Neuron (in vitro differentiated cells): ENCODE results near the gene SRSF2.
A peak's percentile ranks its signal among the peaks of the same experiment; 100 is the strongest.

Source experiments
- H2AFZ ChIP-seq: one replicate; pipeline ENCODE4 v1.6.1; 2013; ENCODE audit warnings: low read depth, mild to moderate bottlenecking, inconsistent platforms, low read length, moderate library complexity
- H3K27me3 ChIP-seq: one replicate; pipeline ENCODE4 v1.6.1; 2013; ENCODE audit warnings: low read length; ENCODE audit not compliant: insufficient read depth
- H3K36me3 ChIP-seq: one replicate; pipeline ENCODE4 v1.6.1; 2013; ENCODE audit warnings: low read length; ENCODE audit not compliant: insufficient read depth
- H3K4me1 ChIP-seq: one replicate; pipeline ENCODE4 v1.6.1; 2013; ENCODE audit warnings: low read length; ENCODE audit not compliant: insufficient read depth
- H3K4me3 ChIP-seq: 2 replicates; pipeline ENCODE4 v1.5.1; 2013; ENCODE audit warnings: mild to moderate bottlenecking, low read length, moderate library complexity
- H3K9me3 ChIP-seq: one replicate; pipeline ENCODE4 v1.6.1; 2013; ENCODE audit warnings: low read length

Gene SRSF2, protein sequence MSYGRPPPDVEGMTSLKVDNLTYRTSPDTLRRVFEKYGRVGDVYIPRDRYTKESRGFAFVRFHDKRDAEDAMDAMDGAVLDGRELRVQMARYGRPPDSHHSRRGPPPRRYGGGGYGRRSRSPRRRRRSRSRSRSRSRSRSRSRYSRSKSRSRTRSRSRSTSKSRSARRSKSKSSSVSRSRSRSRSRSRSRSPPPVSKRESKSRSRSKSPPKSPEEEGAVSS

DNA sequence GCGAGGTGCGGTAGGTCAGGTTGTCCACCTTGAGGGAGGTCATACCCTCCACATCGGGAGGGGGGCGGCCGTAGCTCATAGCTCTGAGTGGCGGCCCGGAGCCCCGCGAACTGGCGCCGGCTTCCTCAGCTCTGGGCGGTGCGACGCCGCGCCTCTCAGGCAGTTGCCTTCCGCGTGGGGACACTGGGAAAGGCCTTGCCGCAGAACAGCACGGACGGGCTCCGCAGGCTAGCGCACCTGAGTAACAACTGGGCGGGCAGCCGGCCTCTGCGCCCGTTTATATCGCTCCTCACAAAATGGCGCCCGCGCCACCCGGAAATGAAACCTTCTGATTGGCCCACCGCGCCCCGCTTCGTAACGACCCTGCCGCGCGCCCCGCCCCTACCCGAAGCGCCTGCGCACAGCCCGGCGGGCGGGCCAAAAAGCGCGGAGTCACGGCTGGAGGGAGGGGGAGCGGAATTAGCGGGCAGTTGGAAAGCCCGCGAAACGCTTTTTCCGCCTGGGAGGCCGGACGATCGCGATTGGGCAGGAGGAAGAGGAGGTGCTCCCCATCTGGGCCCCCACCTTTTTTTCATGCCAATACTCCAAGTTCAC is at the start of gene SRSF2:
Gene SRSF2, minus strand, starts transcription at position 250 of the 594 bp plus-strand sequence. Its CDS starts 171 bp downstream, at position 79.
- H3K27me3 ChIP-seq = no peaks in the 10 kb centered on the region
- peak within 1 kb of the TSS; percentile 79 for H2AFZ ChIP-seq
- peaks cover 39% of the 10 kb centered on the region for H3K4me1 ChIP-seq
- H3K36me3 ChIP-seq = peaks cover 43% of the 10 kb centered on the region
- H3K9me3 ChIP-seq = no peaks in the 10 kb centered on the region
- H3K4me3 ChIP-seq = peak within 1 kb of the TSS; percentile 69

DNA sequence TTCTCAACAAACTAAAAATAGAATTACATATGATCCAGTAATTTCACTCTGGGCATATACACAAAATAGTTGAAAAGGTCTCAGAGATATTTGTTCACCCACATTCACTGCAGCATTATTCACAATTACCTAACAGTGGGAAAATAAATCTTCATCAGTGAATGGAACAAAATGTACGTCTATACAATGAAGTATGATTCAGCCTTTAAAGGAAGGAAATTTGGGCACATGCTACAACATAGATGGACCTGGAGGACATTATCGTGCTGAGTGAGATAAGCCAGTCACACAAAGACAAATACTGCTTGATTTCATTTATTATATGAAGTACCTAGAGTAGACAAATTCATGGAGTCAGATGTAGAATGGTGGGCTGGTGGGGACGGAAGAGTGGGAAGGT is 47.8 kb upstream of the SRSF2 start:
- Histone ChIP-seq H3K9me3 (no peaks in the 10 kb centered on the region), H3K4me1 (no peaks in the 10 kb centered on the region), H3K27me3 (no peaks in the 10 kb centered on the region), H3K36me3 (peaks cover 3% of the 10 kb centered on the region), H3K4me3 (no peak overlapping the region), H2AFZ (no peak overlapping the region)

DNA sequence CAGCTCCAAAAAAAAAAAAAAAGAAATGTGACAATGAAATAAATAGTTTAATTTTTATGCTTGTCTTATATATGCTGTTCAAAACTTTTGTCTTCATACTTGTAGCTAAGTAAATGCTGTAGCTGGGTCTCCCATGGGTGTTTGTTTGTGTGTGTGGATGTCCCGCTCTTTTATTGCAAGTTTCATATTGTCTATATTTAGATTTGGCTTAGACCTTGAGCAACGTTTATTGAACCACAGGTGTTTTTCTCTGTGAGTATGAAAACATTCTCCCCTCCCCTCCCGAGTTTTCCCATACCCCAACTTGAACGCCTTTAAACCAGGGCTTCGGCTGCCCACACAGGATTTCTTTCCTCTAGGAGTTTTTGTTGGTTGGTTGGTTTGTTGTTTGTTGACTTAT is 46.0 kb upstream of the SRSF2 start:
- Histone ChIP-seq H3K9me3 (no peaks in the 10 kb centered on the region), H2AFZ (no peak overlapping the region), H3K4me1 (no peaks in the 10 kb centered on the region), H3K36me3 (peaks cover 5% of the 10 kb centered on the region), H3K4me3 (no peak overlapping the region), H3K27me3 (no peaks in the 10 kb centered on the region)

DNA sequence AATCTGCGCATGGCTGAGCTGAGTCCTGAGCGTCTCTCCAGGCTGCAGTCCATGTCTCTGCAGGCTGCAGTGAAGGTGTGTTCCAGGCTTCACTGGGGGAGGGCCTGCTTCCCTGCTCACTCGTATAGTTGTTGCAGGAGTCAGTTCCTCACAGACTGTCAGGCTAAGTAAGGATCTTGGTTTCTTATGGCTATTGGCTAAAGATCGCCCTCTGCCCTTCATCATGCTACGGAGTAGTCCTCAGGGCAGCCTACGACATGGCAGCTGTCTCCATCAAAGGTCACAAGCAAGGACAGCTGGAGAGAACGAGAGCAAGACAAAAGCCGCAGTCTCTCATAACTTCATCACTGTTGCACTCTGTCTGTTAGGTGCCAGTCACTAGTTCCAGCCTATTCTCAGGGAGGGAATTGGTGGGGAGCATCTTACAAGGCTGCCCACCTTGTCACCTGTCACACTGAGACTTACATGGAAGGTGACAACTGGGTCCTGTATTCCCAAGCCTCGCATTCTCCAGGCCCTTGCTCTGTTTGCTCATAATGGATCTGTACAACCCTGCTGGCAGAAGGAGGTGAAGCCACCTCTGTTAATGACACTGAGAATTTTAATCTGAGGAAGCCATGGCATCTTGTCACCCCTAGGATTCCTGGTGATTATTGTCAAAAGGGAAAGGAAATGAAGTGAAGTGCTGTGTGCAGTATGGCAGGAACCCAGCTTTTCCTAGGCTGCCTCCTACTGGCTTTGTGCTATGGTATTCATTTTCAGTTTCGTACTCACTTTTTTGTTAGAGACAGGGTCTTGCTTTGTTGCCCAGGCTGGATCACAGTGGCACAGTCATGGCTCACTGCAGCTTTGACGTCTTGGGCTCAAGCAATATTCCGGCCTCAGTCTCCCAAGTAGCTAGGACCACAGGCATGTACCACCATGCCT is 44.2 kb upstream of the SRSF2 start:
- Histone ChIP-seq H3K36me3 (peaks cover 14% of the 10 kb centered on the region), H2AFZ (no peak overlapping the region), H3K4me3 (no peak overlapping the region), H3K27me3 (no peaks in the 10 kb centered on the region), H3K9me3 (no peaks in the 10 kb centered on the region), H3K4me1 (no peaks in the 10 kb centered on the region)

DNA sequence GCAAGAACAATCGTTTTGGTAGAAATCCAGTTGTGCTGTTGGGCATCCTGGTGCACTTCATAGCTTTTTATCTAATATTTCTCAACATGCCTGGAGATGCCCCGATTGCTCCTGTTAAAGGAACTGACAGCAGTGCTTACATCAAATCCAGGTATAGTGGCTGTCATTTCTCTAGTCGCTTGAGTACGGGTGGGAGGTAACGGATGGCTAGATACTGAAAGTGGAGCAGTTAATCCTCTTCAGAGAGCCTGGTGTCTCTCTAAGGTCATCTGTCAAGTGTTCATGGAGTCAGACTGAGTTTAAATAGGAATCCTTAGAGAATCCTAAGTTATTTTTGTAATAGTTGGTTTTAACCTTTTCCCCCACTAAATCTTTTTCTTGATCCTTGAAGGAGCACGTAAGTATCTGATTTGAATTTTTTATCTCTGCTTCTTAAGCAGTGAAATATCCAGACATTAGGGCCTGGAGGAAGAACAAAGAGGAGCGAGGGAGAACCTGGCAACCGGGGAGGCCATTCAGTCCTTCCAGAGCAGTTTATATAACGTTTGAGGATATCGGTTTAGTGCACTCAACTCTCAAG is 38.0 kb upstream of the SRSF2 start:
- Histone ChIP-seq H3K36me3 (peaks cover 23% of the 10 kb centered on the region), H3K4me1 (no peaks in the 10 kb centered on the region), H3K4me3 (no peak overlapping the region), H2AFZ (no peak overlapping the region), H3K9me3 (no peaks in the 10 kb centered on the region), H3K27me3 (no peaks in the 10 kb centered on the region)

DNA sequence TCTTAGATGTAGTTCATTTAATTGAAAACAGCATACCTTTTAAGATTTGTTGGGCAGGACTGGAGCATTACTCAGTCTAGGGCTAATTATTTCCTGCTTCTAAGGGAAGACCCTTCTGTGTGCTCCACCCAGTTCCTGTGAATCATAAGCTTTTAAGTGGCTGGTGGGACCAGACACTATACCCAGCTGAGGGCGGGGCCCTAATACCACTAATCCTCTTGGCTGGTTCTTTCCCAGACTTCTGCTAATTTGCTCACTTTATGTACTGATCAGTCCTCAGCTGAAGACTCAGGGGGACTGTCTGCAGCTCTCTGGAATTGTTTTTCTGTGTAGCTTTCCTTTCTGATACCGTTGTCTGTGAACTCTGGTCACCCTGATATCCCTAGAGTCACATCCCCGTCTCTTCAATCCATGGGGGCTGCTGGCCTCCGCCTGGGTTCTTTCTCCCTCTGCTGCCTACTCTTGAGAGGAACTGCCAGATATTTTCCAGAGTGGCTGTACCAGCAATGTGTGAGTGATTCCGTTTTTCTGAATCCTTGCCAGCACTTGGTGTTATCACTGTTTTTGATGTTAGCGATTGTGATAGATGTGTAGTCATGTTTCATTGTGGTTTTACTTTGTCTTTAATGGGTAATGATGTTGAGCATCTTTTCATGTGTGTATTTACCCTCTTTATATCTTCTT is 35.9 kb upstream of the SRSF2 start:
- Histone ChIP-seq H3K4me1 (no peaks in the 10 kb centered on the region), H3K9me3 (peaks cover 3% of the 10 kb centered on the region), H3K27me3 (no peaks in the 10 kb centered on the region), H2AFZ (no peak overlapping the region), H3K36me3 (peaks cover 23% of the 10 kb centered on the region), H3K4me3 (no peak overlapping the region)

DNA sequence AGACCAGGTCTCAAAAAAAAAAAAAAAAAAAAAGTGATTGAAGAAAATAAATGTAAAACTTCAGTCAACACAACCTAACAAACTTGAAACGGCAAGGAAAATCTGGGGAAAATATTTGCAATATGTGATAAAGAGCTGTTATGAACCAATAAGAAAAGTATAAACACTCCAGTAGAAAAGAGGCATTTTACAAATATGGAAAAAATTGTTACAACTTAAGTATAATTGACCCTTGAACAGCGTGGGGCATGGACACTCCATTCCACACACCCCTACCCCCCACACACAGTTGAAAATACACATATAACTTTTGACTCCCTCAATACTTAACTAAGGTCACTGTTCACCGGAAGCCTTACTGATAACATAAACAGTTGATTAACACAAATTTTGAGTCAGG is 21.4 kb upstream of the SRSF2 start:
- peaks cover 4% of the 10 kb centered on the region for H3K4me1 ChIP-seq
- H2AFZ ChIP-seq = no peak overlapping the region
- H3K9me3 ChIP-seq = peaks cover 5% of the 10 kb centered on the region
- no peak overlapping the region for H3K4me3 ChIP-seq
- H3K36me3 ChIP-seq = peaks cover 7% of the 10 kb centered on the region
- H3K27me3 ChIP-seq = no peaks in the 10 kb centered on the region

DNA sequence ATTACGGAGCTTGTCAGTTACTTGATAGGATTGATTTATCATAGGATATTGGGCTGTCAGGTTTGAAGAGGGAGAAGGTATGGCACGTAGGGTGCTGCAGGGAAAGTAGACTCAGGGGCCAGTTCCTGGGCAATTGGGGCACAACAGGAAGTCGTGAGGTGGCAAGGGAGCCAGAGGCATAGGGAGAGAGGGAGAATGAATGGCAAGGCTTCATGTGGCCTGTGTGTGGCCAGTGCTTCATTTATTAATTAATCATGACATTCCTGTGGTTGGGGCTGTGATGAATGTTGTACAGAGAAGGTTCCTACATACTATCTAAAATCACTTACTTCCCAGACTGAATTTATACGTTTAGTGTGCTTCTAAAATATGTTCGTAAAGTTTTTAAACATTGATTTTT is 20.1 kb upstream of the SRSF2 start:
- H3K4me1 ChIP-seq = peaks cover 4% of the 10 kb centered on the region
- no peak overlapping the region for H3K4me3 ChIP-seq
- H3K36me3 ChIP-seq = peaks cover 7% of the 10 kb centered on the region
- H2AFZ ChIP-seq = no peak overlapping the region
- H3K9me3 ChIP-seq = peaks cover 5% of the 10 kb centered on the region
- no peaks in the 10 kb centered on the region for H3K27me3 ChIP-seq

DNA sequence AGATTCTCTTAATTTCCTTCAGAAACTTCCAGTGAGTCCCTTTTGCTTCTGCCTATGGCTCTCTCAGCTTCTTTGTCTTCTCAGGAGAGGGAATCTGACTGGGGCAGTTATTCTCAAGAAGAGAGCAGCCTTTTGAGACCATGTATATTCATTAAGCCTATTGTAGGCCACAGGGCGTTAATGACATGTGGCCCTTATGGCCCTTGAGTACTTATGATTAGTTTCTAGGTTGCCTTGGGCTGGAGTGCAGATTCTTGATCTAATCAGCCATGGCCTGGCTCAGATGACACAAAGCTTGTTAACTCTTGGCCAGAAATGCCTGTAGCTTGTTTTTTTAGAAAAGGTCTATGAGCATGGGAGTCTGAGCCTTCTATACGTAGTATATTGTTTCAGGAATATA is 18.2 kb upstream of the SRSF2 start:
- H3K9me3 ChIP-seq = peaks cover 2% of the 10 kb centered on the region
- peaks cover 7% of the 10 kb centered on the region for H3K36me3 ChIP-seq
- no peaks in the 10 kb centered on the region for H3K27me3 ChIP-seq
- no peak overlapping the region for H3K4me3 ChIP-seq
- H3K4me1 ChIP-seq = peaks cover 4% of the 10 kb centered on the region
- no peak overlapping the region for H2AFZ ChIP-seq

DNA sequence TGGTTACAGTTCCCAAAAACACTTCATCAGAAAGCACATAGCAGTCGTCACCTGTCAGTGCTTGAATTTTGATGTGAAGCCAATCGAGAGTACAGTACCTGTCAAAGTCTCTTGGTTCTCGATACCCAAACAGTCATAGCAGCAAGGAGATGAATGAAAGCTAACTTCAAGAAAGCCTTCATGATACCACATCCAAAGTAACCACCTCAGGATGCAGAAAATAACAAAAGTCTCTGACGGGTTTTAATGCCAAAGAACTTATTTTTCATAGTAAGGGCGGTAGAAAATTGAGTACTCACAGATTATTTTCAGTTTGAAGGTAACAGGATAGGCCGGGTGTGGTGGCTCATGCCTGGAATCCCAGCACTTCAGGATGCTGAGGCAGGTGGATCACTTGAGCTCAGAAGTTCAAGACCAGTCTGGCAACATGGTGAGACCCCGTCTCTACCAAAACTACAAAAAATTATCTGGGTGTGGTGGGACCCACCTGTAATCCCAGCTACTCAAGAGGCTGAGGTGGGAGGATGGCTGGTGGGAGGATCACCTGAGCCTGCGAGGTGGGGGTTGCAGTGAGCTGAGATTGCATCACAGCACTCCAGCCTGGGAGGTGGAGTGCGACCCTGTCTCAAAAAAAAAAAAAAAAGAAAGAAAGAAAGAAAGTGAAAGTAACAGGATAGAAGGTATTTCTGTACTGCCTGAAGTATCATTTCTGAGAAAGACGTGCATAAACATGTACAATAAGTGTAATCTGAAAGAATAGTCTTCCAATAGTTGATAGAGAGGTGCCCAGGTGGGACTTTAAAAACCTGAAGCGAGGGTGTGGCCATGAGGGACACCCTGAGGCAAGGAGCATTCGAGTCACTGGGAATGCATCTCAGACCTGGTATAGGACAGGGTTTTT is 16.2 kb upstream of the SRSF2 start:
- no peak overlapping the region for H2AFZ ChIP-seq
- no peak overlapping the region for H3K4me3 ChIP-seq
- H3K4me1 ChIP-seq = peaks cover 4% of the 10 kb centered on the region
- H3K36me3 ChIP-seq = peaks cover 7% of the 10 kb centered on the region
- H3K27me3 ChIP-seq = no peaks in the 10 kb centered on the region
- H3K9me3 ChIP-seq = peaks cover 2% of the 10 kb centered on the region

DNA sequence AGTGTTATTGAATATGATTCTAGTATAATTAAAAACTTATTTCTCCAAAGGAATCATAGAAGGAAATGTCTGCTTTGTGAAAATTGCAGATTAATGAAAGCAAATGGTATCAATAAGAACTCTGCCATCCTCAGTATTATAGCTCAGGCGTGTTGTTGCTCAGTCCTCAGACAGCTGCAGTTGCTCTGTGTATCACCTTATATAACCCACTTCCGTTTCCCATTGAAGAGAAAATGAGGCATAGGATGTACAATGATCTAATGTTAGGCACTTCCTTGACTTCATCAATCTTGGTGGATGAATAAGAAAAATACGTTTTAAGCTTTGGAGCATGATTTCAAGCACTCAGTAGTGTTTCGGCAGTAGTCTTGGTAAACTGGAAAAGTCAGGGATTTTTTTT is 14.9 kb upstream of the SRSF2 start:
- Histone ChIP-seq H3K4me3 (no peak overlapping the region), H3K9me3 (no peaks in the 10 kb centered on the region), H3K36me3 (peaks cover 4% of the 10 kb centered on the region), H3K27me3 (no peaks in the 10 kb centered on the region), H3K4me1 (peaks cover 4% of the 10 kb centered on the region), H2AFZ (no peak overlapping the region)

DNA sequence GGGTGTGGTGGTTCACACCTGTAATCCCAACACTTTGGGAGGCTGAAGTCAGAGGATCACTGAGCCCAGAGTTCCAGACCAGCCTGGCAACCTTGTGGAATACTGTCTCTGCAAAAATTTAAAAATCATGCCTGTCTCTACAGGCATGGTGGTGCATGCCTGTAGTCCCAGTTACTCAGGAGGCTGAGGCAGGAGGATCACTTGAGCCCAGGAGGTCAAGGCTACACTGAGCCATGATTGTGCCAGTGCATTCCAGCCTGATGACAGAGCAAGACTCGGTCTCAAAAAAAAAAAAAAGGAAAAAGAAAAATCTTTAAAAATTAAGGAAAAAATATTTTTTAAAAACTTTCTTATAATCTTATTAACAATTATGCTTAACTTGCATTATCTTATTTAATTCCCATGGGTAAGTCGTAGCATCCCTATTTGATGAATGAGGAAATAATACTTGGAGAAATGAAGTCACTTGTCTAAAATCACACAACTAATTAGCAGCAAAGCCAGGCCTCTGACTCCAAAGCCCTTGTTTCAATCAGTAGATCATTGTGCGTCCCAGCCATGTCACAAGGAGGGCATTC is 14.4 kb upstream of the SRSF2 start:
- Histone ChIP-seq H3K4me3 (no peak overlapping the region), H3K9me3 (no peaks in the 10 kb centered on the region), H3K36me3 (peaks cover 3% of the 10 kb centered on the region)

More for the DNA sequence above, 14.4 kb upstream of the SRSF2 start:
- Histone ChIP-seq H2AFZ (no peak overlapping the region), H3K27me3 (no peaks in the 10 kb centered on the region), H3K4me1 (peaks cover 4% of the 10 kb centered on the region)
